HG02610 (cell line): ENCODE data around the gene SUPT7L.
"Not testable (repeated sequence)": the region's sequence is repeated elsewhere in the genome, so short reads cannot be mapped to it uniquely, and the experiment has no call there.

Experiments
- ATAC-seq: cut with Tn5 transposase; IDR thresholded peaks from one replicate; pipeline ENCODE4 v1.9.1; 2021; ENCODE audit warnings: mild to moderate bottlenecking, moderate library complexity; ENCODE audit not compliant: unreplicated experiment

The SUPT7L gene

DNA sequence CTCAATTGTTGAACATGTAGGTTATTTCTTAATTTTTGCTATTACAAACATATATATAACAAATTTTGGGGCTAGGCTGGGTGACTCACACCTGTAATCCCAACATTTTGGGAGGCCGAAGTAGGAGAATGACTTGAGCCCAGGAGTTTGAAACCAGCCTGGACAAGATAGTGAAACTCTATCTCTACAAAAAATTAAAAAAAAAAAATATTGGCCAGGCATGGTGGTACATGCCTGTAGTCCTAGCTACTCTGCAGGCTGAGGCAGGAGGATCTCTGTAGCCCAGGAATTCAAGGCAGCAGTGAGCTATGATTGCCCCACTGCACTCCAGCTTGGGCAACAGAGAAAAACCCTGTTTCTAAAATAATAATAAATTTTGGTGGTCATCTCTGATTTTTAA lies 23.8 kb upstream of the SUPT7L start:
- no peak for ATAC-seq

GRCh38 chr2:27685577-27685976 lies 22.2 kb upstream of the SUPT7L start:
- ATAC-seq: no peak

DNA sequence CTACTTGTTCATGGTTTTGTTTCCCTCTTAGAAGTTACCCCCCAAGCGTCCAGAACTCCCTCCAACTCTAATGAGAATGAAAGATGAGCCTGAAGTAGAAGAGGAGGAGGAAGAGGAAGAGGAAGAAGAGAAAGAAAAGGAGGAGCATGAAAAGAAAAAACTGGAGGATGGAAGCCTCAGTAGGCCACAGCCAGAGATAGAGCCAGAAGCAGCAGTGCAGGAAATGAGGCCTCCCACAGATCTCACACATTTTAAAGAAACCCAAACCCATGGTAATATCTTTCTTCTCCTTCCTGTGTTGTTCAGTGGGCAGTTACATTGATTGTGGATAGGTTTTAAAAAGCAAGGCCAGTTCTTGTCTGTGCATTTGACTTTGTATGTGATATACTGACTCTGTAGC lies 21.6 kb upstream of the SUPT7L start:
- not testable (repeated sequence) for ATAC-seq

GRCh38 chr2:27683390-27684071 lies 20.1 kb upstream of the SUPT7L start:
- ATAC-seq: peak; percentile 64

GRCh38 chr2:27682334-27682771 lies 18.9 kb upstream of the SUPT7L start:
- not testable (repeated sequence) for ATAC-seq

DNA sequence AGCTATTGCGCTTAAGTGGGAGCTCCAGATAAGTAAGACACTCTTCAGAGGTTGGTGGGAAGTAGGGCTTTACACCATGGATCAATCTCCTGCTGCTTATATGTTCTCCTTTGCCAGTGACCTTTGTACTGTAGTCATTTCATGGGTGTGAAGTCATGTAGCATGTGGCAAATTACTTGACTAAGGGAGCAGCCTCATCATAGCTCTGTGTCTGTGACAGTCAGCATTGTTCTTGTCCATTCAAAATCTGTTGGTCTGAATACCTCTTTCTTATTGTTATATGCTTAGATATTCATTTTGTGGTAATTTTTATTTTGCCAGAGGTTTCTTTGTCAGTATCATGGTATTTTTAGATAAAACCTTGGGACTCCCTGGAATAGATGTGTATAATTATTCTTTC lies 18.4 kb upstream of the SUPT7L start:
- ATAC-seq: no peak

GRCh38 chr2:27680571-27680970 lies 17.2 kb upstream of the SUPT7L start:
- no peak for ATAC-seq

DNA sequence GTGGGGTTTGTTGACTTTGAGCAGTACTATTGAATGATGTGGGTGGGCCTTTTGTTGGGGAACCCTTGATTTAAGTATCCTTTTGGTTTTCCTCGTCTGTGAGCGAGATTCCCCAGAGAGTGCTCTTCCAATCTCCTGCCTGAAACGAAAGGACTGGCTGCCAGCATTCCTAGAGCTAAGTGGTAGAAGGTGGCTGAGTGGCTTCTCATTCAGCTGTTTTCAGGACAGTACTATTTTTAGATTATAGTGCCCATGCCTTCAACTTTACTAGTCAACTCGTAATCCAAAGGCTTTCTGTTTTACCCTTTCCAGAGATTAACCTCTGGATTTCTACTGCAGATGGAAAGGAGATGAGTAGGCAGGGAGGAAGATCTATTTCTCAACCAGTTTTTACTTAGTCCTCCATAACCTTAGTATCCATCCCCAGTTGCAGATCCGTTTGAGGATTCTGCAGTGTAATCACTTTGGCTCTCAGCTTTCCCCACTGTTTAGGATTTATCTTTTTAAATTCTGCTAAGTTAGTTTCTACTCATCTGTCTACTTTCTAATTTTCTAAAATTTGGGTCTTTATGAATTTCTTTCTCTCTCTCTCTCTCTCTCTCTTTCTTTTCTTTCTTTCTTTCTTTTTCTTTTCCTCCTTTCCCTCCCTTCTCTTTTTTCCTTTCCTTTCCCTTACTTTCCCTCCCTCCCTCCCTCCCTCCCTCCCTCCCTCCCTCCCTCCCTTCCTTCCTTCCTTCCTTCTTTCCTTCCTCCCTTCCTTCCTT lies 9.5 kb upstream of the SUPT7L start:
- no peak for ATAC-seq

DNA sequence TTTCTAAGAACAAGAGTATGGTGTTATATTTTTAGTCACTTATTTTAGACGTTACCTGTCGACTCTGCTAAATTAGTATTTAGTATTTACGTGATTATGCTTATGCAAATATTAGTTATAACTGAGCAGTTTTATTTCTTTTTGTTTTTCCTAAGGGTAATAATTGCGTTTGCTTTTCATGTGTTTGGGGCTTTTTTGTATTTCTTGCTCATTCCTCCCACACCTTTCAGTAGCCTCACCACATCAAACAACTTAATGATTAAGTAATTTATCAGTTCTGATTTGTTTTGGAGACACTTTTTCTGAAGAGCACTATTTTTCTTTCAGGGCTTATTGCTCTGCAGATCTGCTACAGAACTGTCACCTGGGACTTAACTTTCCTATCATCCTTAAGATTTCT lies 7.8 kb upstream of the SUPT7L start:
- ATAC-seq: no peak

- ATAC-seq: no peak
Measured at GRCh38 chr2:27667446-27667845, 4.0 kb upstream of the SUPT7L start.

- ATAC-seq: no peak
Measured at GRCh38 chr2:27664622-27665363, 1.4 kb upstream of the SUPT7L start.

DNA sequence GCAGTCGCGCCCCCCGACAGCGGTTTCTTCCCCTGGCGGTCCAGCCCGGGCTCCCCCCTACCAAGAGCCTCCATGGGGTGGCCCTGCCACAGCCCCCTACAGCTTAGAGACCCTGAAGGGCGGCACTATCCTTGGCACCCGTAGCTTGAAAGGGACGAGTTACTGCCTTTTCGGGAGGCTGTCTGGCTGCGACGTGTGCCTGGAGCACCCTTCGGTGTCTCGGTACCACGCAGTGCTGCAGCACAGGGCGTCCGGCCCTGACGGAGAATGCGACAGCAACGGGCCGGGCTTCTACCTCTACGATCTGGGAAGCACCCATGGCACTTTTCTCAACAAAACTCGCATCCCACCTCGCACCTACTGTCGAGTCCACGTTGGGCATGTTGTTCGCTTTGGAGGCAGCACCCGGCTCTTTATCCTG lies 750 bp upstream of the SUPT7L start:
- ATAC-seq: peak; percentile 13

DNA sequence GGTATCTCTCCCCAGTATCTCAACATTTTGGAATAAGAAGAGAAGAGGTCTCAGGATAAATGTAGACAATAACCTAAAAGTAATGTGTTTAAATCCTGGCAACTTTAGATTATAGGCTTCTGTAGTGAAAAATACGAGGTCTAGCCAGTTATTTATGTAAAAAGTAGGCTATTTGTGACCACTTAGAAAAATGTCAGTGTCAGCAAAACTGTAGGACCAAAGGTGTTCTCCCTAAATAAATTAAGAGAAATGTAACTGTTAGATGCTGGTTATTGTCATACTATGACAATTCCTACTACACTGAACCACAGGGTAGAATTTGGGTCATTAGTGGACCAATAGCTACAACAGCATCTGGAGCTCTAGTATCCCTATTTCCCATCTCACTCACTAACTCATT lies 2.0 kb downstream of the SUPT7L start:
- no peak for ATAC-seq

DNA sequence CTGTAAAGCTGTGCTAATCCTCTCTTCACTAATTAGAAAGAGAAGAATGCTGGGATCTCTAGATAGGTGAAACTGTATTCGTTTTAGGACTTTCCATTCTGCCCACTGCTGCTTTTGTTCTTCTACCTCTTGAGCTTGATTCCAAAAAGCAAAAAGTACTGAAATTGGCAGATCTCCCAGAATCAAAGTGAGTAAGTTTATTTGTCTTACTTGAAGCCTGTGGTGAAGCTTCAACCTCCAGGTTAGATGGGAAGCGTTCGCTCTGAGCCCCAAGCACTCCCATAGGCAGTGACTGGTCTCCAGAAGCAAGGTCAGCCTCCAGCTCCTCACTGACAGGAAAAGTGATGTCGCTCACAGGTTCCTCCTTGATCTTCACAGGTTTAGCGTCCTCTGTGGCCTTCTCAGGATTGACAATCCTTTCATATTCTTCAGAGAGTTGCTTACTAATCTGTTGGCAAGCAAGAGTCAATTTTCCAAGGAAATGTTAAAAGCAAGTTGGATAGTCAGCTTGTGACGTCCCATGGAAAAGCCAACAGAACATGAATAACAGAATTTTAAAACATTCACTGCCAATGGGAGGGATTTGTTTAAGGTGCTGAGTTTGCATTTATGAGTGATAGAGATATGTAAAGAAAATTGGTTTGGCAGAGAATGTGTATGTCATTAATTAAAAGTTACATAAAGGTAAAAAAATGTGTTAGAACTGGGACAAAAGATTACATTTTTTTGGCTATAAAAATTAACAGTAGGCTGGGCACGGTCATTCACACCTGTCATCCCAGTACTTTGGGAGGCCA lies 8.1 kb downstream of the SUPT7L start:
- ATAC-seq: no peak

DNA sequence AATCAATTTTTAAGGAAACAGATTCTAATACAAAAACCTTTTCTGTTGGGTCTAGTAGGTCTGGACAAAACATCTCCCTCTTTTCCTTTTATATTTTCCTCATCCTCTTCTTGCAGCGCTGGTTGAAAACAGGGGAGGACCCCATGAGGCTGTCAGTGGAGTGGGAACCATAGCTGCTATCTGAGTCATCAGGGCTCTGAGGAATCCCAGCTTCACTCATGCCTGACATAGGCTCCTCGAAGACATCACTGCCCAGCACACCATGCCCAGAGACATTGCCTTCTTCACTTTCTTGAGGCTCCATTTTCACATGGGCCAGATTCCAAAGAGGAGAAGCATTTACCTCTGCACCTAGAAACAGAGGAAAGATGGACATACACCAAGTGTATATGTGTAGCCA lies 10.0 kb downstream of the SUPT7L start:
- ATAC-seq: no peak

DNA sequence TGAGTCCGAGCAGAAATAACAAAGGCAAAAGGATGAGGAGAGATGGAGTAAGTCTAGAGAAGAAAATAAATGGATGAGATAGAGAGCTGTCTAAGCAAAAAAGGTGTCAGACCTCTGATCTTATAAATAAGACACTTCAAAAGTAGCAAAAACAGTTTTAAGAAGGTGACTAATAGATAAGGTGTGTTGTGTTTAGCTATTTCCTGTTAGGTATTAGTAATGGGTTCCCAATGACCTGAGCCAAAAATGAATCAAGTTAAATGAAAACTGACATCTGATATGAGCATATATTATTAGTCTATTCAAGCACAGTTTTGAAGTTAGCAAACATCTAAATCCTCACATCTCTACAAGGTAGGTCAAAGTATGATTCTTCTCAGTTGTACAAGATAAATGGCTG lies 10.6 kb downstream of the SUPT7L start:
- no peak for ATAC-seq

- no peak for ATAC-seq
Measured at GRCh38 chr2:27652341-27652740, 11.1 kb downstream of the SUPT7L start.

DNA sequence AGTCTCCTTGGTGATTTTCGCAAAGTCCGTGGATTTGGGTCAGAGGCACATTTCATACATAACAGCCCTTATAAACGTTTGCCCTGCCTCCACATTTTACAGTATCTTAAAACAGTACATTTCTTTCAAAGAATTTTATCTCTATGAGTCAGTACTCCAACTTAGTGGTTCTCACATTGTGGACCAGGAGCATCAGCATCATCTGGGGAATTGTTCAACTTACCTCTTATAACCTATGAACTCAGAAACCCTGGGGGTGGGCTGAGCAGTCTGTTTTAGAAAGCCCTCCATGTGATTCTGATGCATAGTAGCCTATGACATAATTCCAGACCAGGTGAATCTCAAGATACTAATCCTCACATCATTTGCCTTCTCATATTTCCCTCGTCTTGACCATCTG lies 12.4 kb downstream of the SUPT7L start:
- no peak for ATAC-seq

GRCh38 chr2:27647737-27648136 lies 15.7 kb downstream of the SUPT7L start:
- ATAC-seq: no peak

DNA sequence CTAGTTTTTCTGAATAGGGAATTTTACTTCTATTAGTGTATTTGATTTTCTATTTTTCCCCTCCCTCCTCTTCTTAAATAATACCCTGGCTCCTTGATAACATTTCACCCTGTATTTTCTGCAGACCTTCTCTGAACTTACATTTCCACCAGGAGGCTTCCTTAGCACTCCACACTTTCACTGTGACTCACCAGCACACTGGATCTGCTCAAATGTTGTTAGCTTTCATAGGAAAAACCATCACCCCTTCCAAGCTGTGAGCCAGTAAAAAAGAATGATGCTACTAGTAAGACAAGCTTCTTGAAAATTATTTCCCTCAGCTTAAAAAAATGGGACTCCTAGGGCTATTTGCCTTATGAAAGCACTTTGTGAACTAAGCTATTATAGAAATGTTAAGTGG lies 16.1 kb downstream of the SUPT7L start:
- no peak for ATAC-seq

DNA sequence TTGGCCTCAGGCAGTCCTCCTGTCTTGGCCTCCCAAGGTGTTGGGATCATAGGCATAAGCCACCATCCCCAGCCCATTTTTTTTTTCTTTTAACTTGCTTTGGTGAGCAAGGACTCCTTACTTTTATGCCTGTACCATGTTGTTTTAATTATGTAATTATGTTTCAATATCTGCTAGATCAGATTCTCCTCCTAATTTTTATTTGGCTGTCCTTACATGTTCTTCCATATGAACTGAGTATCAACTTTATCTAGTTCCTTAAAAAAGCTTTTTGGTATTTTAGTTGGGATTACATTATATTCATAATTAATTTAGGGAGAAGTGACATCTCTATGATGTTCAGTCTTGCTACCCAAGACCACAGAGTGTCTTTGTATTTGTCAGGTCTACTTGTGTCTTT lies 18.2 kb downstream of the SUPT7L start:
- ATAC-seq: no peak
